Measurements from ENCODE around the gene PRH2. TPM values are rescaled to one million over a fixed set of nuclear protein-coding genes. Genes with fewer than 3 reads are reported as not detected.

The PRH2 gene
- total and polyA plus RNA-seq, 9 donors = 0.27 to 0.49 (median 0.35) TPM; not detected in 6

- H3K4me1 ChIP-seq (ENCODE audit: control insufficient read depth, insufficient read depth, low read length) = no peaks in the 10 kb centered on the region
- DNase-seq = no peak
- H3K27me3 ChIP-seq (ENCODE audit: control insufficient read depth, insufficient read depth, low read length) = no peaks in the 10 kb centered on the region
- H3K4me3 ChIP-seq (ENCODE audit: low read length) = no peak overlapping the region
- H3K36me3 ChIP-seq (ENCODE audit: control insufficient read depth, insufficient read depth, low read length) = no peaks in the 10 kb centered on the region
- peaks cover under 1% of the 10 kb centered on the region for H3K9me3 ChIP-seq (replicated peaks; ENCODE audit: control insufficient read depth, low read depth, low read length)
- whole genome bisulfite sequencing (ENCODE audit: insufficient coverage) = no CpG with 5 or more reads among the region's 8 CpGs
- H3K27ac ChIP-seq (ENCODE audit: low read length) = no peak overlapping the region
These were observed 18.7 kb upstream of the PRH2 start for GRCh38 chr12:10910380-10910779.

GRCh38 chr12:10919809-10920208 is 9.2 kb upstream of the PRH2 start:
- Histone ChIP-seq H3K9me3 (replicated peaks; ENCODE audit: control insufficient read depth, low read depth, low read length) (no peaks in the 10 kb centered on the region), H3K36me3 (ENCODE audit: control insufficient read depth, insufficient read depth, low read length) (no peaks in the 10 kb centered on the region), H3K4me3 (ENCODE audit: low read length) (no peak overlapping the region), H3K27me3 (ENCODE audit: control insufficient read depth, insufficient read depth, low read length) (no peaks in the 10 kb centered on the region), H3K27ac (ENCODE audit: low read length) (no peak overlapping the region), H3K4me1 (ENCODE audit: control insufficient read depth, insufficient read depth, low read length) (no peaks in the 10 kb centered on the region)
- no CpG with 5 or more reads among the region's 1 CpG for WGBS (ENCODE audit: insufficient coverage)
- no peak for DNase-seq

DNA sequence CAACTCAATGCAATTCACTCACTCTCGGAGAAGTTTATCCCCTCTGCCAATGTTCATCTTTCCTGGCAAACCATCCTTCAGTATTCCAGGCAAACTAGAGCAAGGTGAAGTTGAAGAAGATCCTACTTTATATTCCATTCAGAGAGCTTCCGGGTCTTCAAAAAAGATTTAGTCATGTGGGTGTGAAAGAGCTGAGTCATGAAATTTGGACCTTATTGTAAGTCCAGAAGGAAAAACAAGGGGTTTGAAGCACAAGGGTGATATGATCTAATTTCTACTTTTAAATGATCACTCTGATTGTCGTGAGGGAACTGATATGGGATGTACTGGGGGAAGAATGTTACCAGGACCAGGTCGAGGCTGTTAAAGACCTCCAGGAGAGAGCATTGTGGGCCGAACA is 2.8 kb upstream of the PRH2 start:
- no peak overlapping the region for H3K4me3 ChIP-seq (ENCODE audit: low read length)
- H3K27me3 ChIP-seq (ENCODE audit: control insufficient read depth, insufficient read depth, low read length) = no peaks in the 10 kb centered on the region
- H3K4me1 ChIP-seq (ENCODE audit: control insufficient read depth, insufficient read depth, low read length) = no peaks in the 10 kb centered on the region
- WGBS (ENCODE audit: insufficient coverage) = 75% methylated on average over 4 of the region's 5 CpGs
- no peaks in the 10 kb centered on the region for H3K9me3 ChIP-seq (replicated peaks; ENCODE audit: control insufficient read depth, low read depth, low read length)
- H3K27ac ChIP-seq (ENCODE audit: low read length) = no peak overlapping the region
- DNase-seq = no peak
- H3K36me3 ChIP-seq (ENCODE audit: control insufficient read depth, insufficient read depth, low read length) = no peaks in the 10 kb centered on the region

GRCh38 chr12:10936506-10936905 is 7.5 kb downstream of the PRH2 start:
- Histone ChIP-seq H3K36me3 (ENCODE audit: control insufficient read depth, insufficient read depth, low read length) (no peaks in the 10 kb centered on the region), H3K27me3 (ENCODE audit: control insufficient read depth, insufficient read depth, low read length) (no peaks in the 10 kb centered on the region), H3K27ac (ENCODE audit: low read length) (no peak overlapping the region), H3K9me3 (replicated peaks; ENCODE audit: control insufficient read depth, low read depth, low read length) (no peaks in the 10 kb centered on the region), H3K4me3 (ENCODE audit: low read length) (no peak overlapping the region), H3K4me1 (ENCODE audit: control insufficient read depth, insufficient read depth, low read length) (no peaks in the 10 kb centered on the region)
- DNase-seq = no peak
- no CpG with 5 or more reads among the region's 1 CpG for WGBS (ENCODE audit: insufficient coverage)

DNA sequence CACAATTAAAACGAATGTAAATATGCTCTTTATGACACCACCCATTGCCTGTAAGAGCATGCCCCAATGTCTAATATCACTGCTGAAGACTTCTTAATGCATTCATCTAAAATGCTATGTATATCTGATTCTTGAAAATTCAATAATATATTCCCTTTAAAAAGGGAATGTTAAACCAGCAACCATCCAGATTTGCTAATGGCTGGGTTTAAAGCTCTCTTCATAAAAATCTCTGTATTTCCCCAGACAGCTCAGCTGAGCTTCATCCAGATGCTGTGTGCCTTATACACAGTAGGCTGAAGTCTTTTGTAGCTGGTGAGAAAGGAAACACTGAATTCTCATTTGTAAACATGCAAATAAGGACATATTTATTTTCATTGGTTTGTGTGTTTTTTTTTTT is 10.1 kb downstream of the PRH2 start, which contains the start of gene TAS2R14:
Gene TAS2R14 (minus strand): TSS at position 101 of the 400 bp plus-strand sequence. CDS start 56 bp downstream, at position 45.
- Histone ChIP-seq H3K9me3 (replicated peaks; ENCODE audit: control insufficient read depth, low read depth, low read length) (no peaks in the 10 kb centered on the region), H3K4me1 (ENCODE audit: control insufficient read depth, insufficient read depth, low read length) (no peaks in the 10 kb centered on the region), H3K27ac (ENCODE audit: low read length) (no peak within 1 kb of the TSS), H3K4me3 (ENCODE audit: low read length) (no peak within 1 kb of the TSS), H3K36me3 (ENCODE audit: control insufficient read depth, insufficient read depth, low read length) (no peaks in the 10 kb centered on the region), H3K27me3 (ENCODE audit: control insufficient read depth, insufficient read depth, low read length) (no peaks in the 10 kb centered on the region)
- WGBS (ENCODE audit: insufficient coverage) = 86% methylated on average over 1 of the region's 1 CpG
- no peak for DNase-seq

DNA sequence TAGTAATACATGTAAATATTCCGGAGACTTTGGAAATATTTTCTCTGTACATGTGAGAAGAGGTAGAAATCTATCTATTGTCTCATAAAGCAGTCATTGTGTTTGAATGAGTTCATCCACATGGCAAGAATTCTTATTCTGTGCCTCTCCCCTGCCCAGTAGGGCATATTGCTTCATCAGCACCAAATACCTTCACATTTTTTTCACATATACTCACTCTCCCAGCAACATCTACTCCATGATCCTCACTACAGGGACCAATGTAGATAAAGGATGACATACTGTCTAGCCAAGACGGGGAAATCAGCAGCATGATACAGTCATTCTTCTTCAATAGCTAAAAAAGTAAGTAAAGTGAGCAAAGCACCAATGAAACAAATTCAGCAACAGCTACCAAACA is 11.4 kb downstream of the PRH2 start:
- Histone ChIP-seq H3K27ac (ENCODE audit: low read length) (no peak overlapping the region), H3K4me3 (ENCODE audit: low read length) (no peak overlapping the region), H3K4me1 (ENCODE audit: control insufficient read depth, insufficient read depth, low read length) (no peaks in the 10 kb centered on the region), H3K9me3 (replicated peaks; ENCODE audit: control insufficient read depth, low read depth, low read length) (peaks cover 6% of the 10 kb centered on the region), H3K27me3 (ENCODE audit: control insufficient read depth, insufficient read depth, low read length) (no peaks in the 10 kb centered on the region), H3K36me3 (ENCODE audit: control insufficient read depth, insufficient read depth, low read length) (no peaks in the 10 kb centered on the region)
- no CpG with 5 or more reads among the region's 2 CpGs for WGBS (ENCODE audit: insufficient coverage)
- no peak for DNase-seq

DNA sequence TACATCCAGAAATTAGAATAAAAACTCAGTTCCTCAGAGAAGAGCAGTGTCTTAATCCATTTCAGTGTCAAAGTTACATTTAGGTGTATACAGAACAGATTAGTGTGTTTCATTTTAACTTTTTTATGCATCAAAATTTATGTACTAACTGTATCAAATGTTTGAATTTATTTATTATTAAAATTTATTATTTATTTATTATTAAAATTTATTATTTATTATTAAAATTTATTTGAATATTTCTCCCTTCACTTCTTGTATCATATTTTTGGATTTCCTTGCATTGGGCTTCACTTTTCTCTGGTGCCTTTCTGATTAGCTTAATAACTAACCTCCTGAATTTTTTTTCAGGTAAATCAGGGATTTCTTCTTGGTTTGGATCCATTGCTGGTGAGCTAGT is 12.3 kb downstream of the PRH2 start:
- Histone ChIP-seq H3K36me3 (ENCODE audit: control insufficient read depth, insufficient read depth, low read length) (no peaks in the 10 kb centered on the region), H3K27ac (ENCODE audit: low read length) (no peak overlapping the region), H3K9me3 (replicated peaks; ENCODE audit: control insufficient read depth, low read depth, low read length) (peaks cover 6% of the 10 kb centered on the region), H3K4me3 (ENCODE audit: low read length) (no peak overlapping the region), H3K27me3 (ENCODE audit: control insufficient read depth, insufficient read depth, low read length) (no peaks in the 10 kb centered on the region), H3K4me1 (ENCODE audit: control insufficient read depth, insufficient read depth, low read length) (no peaks in the 10 kb centered on the region)
- no peak for DNase-seq

DNA sequence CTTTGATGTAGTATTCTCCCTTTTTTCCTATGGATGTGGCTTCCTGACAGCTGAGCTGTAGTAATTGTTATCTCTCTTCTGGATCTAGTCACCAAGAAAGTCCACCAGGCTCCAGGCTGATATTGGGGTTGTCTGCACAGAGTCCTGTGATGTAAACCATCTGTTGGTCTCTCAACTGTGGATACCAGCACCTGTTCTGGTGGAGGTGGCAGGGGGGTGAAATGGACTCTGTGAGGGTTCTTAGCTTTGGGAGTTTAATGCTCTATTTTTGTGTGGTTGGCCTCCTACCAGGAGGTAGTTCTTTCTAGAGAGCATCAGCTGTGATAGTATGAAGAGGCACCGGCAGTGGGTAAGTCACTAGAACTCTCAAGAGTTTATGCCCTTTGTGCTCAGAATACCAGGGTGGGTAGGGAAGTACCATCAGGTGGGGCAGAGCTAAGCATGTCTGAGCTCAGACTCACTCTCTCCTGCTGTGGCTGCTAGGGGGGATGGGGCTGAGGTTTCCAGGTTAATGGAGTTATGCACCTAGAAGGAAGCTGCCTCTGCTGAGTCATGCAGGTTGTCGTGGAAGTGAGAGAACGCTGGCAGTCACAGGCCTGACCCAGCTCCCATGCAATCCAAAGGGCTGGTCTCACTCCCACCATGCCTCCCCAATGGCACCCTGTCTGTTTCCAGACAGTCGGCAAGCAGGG is 13.0 kb downstream of the PRH2 start:
- H3K27me3 ChIP-seq (ENCODE audit: control insufficient read depth, insufficient read depth, low read length) = no peaks in the 10 kb centered on the region
- no peak for DNase-seq
- H3K36me3 ChIP-seq (ENCODE audit: control insufficient read depth, insufficient read depth, low read length) = no peaks in the 10 kb centered on the region
- no peaks in the 10 kb centered on the region for H3K4me1 ChIP-seq (ENCODE audit: control insufficient read depth, insufficient read depth, low read length)
- H3K4me3 ChIP-seq (ENCODE audit: low read length) = no peak overlapping the region
- H3K9me3 ChIP-seq (replicated peaks; ENCODE audit: control insufficient read depth, low read depth, low read length) = peaks cover 13% of the 10 kb centered on the region
- 72% methylated on average over 3 of the region's 4 CpGs for WGBS (ENCODE audit: insufficient coverage)
- H3K27ac ChIP-seq (ENCODE audit: low read length) = no peak overlapping the region

- H3K9me3 ChIP-seq (replicated peaks; ENCODE audit: control insufficient read depth, low read depth, low read length) = peaks cover 20% of the 10 kb centered on the region
- H3K4me1 ChIP-seq (ENCODE audit: control insufficient read depth, insufficient read depth, low read length) = no peaks in the 10 kb centered on the region
- H3K36me3 ChIP-seq (ENCODE audit: control insufficient read depth, insufficient read depth, low read length) = no peaks in the 10 kb centered on the region
- no peak for DNase-seq
- H3K4me3 ChIP-seq (ENCODE audit: low read length) = no peak overlapping the region
- H3K27ac ChIP-seq (ENCODE audit: low read length) = no peak overlapping the region
- H3K27me3 ChIP-seq (ENCODE audit: control insufficient read depth, insufficient read depth, low read length) = no peaks in the 10 kb centered on the region
- WGBS (ENCODE audit: insufficient coverage) = no CpG with 5 or more reads among the region's 2 CpGs
These were observed 14.1 kb downstream of the PRH2 start for GRCh38 chr12:10943167-10943566.

GRCh38 chr12:10952645-10953044 is 23.6 kb downstream of the PRH2 start:
- H3K4me1 ChIP-seq (ENCODE audit: control insufficient read depth, insufficient read depth, low read length) = no peaks in the 10 kb centered on the region
- H3K36me3 ChIP-seq (ENCODE audit: control insufficient read depth, insufficient read depth, low read length) = no peaks in the 10 kb centered on the region
- no peak for DNase-seq
- no peak overlapping the region for H3K4me3 ChIP-seq (ENCODE audit: low read length)
- peaks cover 17% of the 10 kb centered on the region for H3K9me3 ChIP-seq (replicated peaks; ENCODE audit: control insufficient read depth, low read depth, low read length)
- no peak overlapping the region for H3K27ac ChIP-seq (ENCODE audit: low read length)
- 100% methylated on average over 3 of the region's 4 CpGs for WGBS (ENCODE audit: insufficient coverage)
- H3K27me3 ChIP-seq (ENCODE audit: control insufficient read depth, insufficient read depth, low read length) = no peaks in the 10 kb centered on the region

DNA sequence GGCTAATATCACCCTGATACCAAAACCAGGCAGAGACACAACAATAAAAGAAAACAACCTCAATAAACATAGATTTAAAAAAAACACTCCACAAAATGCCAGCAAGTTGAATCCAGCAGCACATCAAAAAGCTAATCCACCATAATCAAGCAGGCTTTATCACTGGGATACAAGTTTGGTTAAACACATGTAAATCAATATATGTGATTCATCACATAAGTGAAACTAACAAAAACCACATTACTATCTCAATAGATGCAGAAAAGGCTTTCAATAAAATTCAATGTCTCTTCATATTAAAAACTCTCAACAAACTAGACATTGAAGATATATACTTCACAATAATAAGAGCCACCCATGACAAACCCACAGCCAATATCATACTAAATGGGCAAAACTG is 27.0 kb downstream of the PRH2 start:
- Histone ChIP-seq H3K27ac (ENCODE audit: low read length) (no peak overlapping the region), H3K4me1 (ENCODE audit: control insufficient read depth, insufficient read depth, low read length) (no peaks in the 10 kb centered on the region), H3K9me3 (replicated peaks; ENCODE audit: control insufficient read depth, low read depth, low read length) (peaks cover 13% of the 10 kb centered on the region), H3K4me3 (ENCODE audit: low read length) (no peak overlapping the region), H3K27me3 (ENCODE audit: control insufficient read depth, insufficient read depth, low read length) (no peaks in the 10 kb centered on the region), H3K36me3 (ENCODE audit: control insufficient read depth, insufficient read depth, low read length) (no peaks in the 10 kb centered on the region)
- DNase-seq = no peak

All from muscle of leg (tissue), 11 donors.